GM18511 (cell line): ENCODE measurements around the gene KIRREL1.

Experiments
- ATAC-seq: cut with Tn5 transposase; IDR thresholded peaks from one replicate; pipeline ENCODE4 v1.9.1; 2021; ENCODE audit warnings: mild to moderate bottlenecking, moderate library complexity; ENCODE audit not compliant: unreplicated experiment

KIRREL1 gene

DNA sequence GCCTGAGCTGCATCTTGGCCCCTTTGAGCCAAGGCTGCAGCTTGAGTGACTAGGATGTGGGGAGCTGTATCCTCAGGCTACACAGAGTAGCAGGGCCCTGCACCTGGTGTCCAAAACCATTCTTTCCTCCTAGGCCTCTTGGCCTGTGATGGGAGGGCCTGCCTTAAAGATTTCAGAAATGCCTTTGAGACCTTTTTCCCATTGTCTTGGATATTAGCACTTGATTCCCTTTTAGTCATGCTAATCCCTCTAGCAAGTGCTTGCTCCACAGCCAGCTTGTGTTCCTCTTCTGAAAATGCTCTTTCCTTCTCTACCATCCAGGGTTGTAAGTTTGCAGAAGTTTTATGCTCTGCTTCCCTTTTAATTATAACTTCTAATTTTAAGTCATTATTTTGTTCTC is 21.7 kb upstream of the KIRREL1 start:
- ATAC-seq, result no peak

DNA sequence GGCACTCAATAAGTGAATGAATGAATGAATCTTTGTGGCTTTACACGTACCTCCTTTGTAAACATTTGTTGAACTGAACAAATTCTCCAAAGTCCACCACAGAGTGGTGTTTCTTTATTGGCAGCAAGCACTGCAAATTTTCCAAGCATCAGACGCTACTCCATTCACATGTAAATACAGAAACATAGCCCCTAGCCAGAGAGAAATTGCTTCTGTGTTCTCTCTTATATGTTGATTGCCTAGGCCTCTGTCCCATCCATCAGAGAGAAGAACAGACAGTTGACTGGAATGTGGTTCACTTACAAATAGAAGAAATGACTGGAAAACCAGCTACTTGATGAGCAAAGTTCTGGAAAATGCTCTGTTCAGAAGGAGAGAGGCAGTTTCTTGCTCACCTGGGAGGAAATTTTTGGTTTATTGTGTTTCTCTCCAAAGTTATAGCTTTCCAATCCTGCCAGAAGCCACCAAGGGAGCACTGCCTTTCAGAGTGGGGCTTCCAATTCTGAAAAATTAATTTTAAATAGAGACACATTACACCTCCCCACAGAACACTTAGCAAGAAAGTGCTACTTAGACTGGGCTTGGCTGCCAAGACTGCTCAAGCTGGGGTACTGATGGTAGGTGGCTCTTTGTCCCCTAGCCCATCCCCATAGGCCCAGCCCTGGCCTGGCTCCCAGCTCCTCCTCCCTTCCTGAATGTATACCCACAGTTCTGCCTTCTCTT is 18.1 kb upstream of the KIRREL1 start:
- ATAC-seq, result no peak

DNA sequence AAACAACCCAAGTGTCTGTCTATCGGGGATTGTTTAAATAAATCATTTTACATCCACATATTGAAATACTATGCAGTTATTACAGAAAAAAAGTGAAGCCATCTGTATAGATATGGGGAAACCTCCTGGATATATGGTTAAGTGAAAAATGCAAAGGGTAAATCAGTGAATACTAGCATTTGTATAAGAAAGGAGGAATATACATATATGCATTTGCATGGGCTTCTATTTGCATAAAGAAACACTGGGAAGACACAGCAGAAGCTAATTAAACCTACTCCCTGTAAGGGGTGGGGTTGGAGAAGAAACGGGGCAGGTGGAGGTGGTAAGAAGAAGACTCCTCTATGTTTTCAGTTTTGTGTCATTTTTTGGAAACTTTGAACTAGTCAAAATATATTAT is 16.6 kb upstream of the KIRREL1 start:
- ATAC-seq, result no peak

DNA sequence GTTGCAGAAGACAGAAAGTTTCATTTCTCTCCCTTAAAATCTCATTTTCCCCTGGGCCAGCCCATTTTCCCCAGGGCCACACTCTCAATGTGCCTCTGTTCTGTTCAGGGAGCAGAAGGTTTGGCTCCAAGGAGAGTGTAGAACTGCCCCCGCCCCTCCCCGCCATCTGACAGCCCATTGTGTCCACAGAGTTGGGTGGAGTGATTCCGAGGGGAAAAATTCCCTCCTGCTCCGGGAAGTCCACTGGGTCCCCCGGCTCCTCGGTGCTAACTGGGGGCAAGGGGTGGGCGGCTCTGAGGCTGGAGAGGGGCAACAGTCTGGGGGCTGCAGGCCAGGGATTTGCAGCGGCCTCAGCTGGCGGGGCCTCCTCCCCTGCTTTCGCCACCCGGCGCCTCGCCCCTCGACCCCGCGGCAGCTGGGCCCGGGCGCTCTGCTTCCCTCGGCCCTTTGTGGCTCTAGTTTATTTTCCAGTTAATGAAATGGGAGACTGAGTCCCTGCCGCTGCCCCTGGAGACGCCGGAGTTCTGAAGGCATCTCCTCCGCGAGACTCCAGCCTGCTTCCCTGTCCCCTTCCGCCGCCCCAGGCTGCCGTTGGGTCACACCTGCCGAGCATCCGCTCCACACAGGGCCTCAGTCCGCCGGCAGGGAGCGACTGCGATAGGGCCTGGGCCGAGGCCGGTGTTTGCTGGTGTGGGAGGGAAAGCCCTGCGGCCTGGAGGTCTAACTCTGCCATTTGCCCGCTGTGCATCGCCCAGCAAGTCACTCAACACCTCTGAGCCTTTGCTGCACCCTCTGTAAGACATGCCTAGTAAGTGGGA is 14.7 kb upstream of the KIRREL1 start:
- no peak for ATAC-seq

DNA sequence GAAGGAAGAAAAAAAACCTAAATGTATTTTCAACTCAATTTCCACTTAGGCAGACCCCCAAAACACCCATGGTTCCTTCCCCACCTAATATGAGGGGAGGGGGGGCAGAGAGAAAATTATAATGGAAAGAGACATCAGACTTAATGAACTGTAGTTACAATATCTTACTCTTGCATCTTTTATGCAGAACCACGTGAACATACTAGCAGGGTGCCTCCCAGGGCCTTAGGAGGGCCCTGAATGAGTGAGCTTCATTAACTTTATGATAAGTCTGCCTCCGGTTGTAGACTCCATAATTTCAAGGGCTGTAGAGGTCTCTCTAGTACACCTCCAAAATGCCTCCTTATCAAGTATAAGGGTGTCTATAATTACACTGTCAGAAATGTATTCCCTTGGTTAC is 11.3 kb upstream of the KIRREL1 start:
- ATAC-seq, result no peak

DNA sequence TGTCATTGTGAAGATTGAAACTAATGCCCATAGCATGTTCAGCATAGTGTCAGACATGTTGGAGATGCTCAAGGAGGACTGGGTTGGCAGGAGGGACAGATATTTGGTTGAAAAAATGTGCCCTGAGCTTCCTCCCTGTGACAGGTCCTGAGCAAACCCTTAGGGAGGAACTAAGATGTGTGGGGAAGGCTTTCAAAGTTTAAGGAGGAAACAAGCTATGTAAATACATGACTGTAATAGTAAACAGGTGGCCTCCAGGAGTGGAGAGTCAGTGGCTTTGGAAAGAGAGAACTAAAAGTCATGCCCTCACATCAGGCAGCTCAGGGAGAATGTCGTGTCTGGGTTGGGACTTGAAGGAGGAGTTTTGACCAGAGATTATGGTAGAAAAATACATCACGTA is 9.7 kb upstream of the KIRREL1 start:
- no peak for ATAC-seq

DNA sequence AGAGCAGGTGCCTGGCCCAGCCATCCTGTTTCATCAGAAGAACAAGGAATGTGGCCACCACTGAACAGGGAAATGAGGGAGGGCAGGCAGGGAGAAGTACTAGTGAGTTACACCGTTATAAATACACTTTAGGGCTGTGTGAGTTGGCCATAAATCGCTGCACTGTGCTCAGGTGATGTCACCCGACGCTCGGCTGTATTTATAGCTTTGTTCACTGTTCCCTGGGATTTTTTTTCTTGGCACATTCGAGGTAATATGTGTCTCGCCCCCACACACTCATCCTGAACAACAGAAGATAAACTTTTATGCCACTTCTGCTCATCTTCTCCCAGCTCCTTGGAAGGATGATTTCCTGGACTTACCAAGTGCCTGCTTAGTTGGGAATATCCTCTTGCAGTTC is 9.0 kb upstream of the KIRREL1 start:
- ATAC-seq, result no peak

DNA sequence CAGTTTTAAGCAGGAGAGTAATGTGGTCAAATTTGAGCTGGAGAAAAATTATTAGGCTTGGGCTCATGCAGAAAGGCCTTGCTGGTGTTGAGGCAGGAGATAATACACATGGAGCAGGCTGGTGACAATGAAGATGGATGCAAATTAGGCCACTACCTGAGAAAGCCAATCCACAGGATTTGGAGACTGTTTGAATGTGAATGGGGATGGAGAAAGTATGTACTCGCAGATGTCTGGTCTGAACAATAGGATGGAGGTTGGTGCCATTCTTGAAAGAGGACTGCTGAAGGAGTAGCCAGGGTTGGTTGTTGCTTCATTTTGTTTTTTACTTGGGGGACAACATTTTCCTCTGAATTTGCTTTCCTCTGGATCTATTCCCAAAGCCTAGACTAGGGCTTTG is 8.0 kb upstream of the KIRREL1 start:
- no peak for ATAC-seq

DNA sequence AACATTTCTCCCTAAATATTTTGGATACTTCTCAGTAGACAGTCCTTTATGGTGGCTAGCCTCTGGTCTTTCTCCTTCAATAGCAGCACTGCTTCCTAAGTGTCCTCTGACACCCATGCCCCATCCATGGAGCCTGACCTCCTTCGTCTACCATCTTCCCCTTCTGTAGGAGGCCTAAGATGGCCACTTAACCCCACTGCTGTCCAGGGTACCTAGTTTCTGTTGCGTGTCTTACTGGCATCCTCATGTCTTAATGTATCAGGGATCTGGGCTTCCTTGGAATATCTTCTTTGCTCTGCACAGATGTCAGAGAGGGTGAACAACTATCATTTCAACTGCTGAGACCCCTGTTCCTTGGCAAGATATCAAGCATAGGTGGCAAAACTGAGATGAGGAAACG is 5.4 kb upstream of the KIRREL1 start:
- ATAC-seq, result no peak

DNA sequence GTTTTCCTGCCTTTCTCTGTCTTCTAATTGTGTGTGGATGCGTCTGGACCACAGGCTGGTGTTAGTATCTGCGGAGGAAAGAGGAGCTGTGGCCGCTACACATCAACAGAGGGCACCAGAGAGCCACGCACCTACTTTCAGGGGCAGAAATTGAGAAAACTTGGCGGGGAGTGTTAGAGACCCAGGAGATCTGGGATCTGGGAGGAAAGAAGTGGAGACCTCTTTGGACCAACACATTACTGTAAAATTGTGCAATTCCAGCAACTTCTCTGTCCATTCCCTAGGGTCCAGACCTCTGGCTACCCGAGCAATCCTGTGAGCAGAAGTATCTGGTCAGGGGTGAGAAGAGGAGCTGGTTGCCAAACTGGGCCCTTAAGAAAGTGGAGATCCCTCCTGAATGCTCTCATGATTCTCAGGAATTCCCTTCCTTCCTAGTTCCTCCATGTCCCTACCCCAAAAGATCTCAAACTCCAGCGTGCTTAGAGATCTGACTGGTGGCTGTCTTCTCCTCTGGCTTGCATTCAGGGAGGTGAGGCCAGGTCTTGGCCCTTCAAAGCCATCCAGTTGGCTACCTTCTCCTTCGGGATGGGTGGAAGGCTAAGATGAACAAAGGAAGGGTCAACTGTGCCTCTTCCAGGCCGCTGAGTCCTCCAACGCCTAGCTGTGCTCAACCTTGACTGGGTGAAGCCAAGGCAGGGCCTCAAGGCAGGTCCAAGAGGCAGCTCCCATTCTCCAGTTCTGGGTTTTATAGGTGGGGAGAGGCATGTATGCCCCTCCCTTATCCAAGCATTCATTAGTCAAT is 1.2 kb upstream of the KIRREL1 start:
- no peak for ATAC-seq

DNA sequence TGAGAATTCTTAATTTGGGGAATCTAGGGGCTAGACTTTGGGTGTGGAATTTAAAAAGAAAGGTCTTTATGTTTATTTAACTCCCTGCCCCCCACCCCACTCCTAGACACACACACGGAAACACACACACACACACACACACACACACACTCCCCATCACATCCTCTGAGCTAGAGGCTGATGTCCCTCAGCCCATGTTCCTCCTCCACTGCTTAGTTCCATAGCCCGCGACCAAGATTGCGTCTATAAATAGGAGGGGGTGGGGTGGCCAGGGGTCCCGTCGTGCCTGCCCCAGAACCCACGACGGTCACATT is 655 bp upstream of the KIRREL1 start:
- no peak for ATAC-seq

DNA sequence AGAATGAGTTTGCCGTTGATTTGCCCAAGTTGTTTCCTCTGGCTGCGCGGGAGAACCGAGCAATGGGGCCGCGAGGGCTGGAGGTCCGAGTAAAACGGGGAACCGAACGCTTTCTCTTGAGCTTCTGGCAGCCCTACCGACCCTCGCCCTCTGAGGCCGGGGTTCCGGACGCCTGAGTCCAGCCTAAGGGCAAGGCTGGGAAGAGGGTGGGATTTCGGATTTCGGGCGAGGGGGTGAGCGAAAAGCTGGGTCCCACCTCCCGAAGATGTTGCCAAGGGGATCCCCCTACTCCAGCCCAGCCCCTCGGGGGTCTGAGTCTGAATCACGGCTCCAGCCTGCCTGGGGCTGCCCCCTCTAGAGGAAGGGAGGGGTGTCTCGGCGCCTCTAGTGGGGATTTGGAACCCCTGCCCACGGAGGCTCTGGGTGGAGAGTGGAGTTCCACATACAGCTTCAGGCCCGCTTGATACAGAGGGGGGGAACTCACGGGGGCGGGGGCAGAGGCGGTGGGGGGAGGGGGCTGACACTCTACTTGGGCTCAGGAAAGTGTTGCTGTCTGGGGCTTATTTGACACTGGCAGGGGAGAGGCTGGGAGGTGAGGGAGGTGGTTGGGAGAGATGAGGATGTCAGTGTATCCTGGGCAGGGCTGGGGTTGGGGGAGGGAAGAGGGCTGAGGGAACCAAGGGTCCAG is 617 bp downstream of the KIRREL1 start:
- no peak for ATAC-seq

DNA sequence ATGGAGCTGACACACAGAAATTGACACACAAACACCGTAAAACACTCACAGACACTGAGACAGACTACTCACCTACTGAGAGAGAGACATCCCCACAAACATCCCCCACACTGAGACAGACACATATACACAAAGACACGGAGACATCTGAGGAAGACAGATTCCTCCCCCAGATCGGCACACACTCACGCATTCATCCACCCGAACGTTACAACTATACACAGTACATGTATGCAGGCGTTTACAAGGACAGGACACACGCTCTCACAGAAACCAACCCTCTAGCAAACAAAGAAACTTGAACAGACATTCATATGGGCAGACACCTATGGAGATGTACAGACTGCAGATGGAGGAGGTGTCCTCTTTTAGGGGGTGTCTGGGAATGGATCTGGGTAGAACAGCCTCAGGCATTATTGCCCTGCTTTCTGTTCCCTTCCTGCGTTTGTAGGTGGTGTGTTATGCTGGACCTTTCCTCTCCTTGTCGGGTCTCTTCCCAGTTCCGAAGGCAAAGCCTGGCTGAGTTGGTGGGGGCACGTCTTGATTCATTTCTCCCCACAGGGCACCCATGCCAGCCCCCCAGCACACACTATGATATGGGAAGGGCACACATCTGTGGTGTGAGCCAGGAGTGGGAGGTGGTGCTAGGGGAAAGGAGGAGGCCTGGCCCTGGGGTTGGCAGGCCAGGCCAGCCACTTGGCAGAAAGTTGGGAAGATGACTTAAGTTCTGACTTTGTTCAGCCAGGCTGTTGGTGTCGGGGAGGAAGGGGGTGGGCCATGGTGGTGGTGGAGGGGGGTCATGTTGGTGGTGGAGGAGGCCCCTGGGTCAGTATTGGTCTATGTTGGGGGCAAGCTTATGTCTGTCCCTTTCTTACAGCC is 1.5 kb downstream of the KIRREL1 start:
- ATAC-seq, result no peak

DNA sequence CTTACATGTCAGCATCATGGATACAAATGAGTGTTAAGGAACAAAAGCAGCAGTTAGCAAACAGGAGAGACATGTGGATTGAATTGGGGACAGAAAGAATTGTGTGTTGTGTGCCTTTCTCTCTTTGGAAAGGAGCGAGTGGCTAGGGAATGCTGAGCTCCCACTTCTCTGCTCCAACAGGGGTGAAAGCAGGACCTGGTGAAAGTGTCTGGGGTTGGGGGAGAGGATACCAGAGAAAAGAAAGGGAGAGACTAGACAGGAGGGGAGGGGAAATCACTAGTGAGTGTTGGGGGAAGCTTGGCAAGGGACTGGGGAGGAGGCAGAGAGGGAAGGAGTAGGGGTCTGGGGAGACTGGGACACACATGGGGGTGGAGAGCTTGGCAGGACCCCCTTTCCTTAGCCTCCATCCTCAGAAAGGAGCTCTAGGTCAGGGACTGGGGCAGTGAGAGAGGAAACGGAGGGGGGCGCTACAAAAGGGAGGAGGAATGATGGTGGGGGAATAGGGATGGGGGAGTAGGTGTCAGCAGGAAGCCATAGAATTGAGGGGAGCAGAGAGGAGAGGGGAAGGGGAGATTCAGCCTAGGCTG is 2.2 kb downstream of the KIRREL1 start:
- no peak for ATAC-seq

DNA sequence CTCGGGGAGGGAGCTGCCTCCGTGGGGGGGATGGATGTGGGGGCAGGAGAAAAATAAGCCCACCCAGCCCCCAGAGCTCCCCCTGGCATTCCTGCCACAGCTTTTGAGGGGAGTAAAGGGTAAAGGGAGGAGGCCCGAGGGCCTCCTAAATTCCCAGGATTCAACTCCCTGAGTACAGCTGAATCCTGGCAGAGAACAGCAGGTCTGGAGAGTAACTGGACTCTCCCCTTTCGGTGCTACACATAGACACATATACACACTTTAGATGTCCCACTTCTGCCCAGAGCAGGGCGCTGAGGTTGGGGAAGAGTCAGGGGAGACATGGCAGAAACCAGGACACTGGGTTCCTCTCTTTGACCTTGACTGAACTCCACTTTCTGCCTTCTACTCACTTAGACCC is 3.0 kb downstream of the KIRREL1 start:
- no peak for ATAC-seq

DNA sequence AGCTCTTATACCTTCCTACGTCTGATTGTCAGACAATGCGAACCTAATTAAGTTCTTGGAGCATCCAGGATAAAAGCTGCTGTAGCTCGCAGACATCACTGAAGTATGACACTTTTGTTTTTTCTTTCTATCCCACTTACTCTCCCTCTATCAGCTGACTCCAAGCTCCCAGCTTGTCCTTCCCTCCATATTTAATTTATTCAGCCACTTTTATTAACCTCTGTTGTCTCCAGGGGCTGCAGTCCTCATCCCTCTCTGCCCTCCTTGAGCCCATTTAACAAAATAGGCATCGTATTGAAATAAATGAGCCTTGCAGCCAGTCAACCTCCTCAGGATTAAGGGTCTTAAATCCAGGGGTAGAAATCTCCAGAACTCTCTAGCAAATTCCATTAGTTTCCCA is 7.1 kb downstream of the KIRREL1 start:
- no peak for ATAC-seq

DNA sequence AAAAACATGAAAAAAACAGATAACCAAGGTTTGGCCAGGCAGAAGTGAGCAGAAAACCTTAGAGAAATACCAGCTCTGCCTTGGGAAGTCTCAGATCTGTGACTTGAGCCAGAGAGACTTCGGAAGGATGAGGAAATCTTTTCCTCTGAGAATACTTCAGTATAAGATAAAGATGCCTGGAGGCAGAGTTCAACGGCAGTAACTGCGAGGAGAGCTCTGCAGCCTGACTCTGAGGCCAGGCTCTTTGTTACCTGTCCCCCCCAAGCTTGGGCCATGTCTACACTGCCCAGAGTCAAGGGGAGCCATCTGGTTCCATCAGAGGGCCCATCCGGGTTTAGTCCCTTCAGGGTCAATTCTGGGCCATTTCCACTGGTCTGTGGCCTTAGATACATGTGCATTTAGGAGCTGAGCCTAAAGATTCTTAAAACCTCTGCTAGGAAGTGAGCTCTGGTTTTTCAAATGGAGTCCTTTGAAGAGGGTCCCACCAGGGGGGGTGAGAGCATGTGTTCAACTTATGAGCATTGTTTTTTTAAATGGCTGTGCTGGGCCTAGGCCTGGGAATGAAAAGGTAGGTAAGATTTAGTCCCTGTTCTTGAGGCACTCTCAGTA is 8.7 kb downstream of the KIRREL1 start:
- no peak for ATAC-seq

DNA sequence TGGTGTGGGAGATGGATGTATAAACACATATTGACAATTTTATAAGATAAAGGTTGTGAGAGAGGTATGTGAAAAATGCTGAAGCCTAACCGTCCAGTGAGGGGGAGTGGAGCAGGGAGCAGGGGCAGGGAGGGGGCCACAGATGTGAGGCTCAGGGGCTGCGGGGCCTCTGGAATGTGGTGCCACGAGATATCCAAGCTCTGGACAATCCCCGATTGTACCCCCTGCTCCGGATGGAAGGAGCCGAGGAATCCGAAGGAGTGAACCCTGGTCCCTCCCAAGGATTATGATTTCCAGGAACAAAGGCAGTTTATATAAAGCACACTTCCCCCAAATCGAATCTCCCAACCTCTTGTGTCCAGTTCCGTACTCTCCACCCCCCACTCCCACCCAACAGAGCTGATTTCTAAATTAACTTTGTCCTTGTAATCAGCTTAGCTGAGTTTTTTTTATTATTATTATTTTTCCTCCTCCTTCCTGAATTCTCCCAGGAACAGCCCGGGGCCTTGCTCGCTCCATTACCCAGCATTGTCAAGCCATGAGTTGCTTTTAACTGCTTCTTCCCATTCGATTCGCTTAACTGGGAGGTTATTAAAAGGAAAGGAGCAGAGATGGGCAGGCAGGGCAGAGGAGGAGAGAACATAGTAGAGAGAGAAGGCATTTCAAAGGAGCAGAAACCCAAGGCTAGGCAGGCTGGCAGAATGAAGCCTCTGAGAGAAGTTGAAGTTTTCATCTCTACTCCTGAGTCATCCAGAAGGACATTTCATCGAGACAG is 9.4 kb downstream of the KIRREL1 start:
- ATAC-seq, result no peak

DNA sequence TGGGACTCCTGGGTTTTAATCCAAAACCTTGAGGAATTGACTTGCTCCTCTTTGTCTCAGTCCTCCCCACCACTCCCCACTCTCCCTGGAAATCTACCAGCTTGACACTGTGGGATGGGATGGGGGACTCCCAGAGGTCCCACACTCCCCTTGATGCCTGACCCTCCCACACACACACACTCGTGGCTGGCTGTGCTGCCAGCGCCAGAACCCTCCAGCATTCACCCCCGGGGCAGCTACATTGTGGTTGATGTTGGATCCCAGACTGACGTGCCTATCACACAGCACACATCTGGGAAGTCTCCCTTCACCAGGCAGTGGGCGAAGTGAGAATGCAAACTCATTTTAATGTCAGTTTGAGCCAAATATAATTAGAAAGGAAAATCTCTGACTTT is 10.0 kb downstream of the KIRREL1 start:
- ATAC-seq, result no peak
